Measurements from ENCODE around the gene PTPRCAP. TPM values are rescaled to one million over a fixed set of nuclear protein-coding genes. Genes with fewer than 3 reads are reported as not detected.

PTPRCAP gene
- total RNA-seq, 2 experiments from 2014 or later: 93.5 to 97.4 TPM

DNA sequence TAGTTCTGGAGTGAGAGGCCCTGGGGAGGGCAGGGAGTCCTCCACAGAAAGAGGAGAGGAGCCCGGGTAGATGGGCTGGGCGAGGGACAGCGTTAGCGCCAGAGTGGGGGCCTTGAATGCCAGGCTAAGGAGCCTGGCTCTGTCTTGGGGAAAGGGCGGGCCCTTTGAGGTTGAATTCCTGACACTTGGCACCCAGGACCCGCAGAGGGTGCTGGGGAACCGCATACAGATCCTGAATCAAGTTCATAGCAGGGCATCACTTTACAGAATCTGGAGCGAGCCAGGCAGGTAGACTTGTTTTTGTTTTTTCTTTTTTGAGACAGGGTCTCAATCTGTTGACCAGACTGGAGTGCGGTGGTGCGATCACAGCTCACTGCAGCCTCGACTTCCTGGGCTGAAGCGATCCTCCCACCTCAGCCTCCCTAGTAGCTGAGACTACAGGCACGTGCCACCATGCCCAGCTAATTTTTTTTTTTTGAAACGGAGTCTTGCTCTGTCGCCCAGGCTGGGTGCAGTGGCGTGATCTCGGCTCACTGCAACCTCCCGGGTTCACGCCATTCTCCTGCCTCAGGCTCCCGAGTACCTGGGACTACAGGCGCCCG, 16.0 kb downstream of the PTPRCAP start:
- Mint-ChIP-seq H3K36me3 (no peaks in the 10 kb centered on the region), H3K4me1 (ENCODE audit: low read depth) (peaks cover 34% of the 10 kb centered on the region), H3K9me3 (no peaks in the 10 kb centered on the region), H3K27ac (peak overlapping the region; percentile 46), H3K4me3 (peak overlapping the region; percentile 64), H3K27me3 (no peaks in the 10 kb centered on the region)
- ChIA-PET POLR2A (interaction anchor here (0.6 to 1.9 kb wide), 6 partner anchors 10 to 44 kb away, joined by 3 to 21 read pairs (median 6); partner anchors contain the start of genes CORO1B and TBC1D10C), CTCF (interaction anchor here (1.5 kb wide), 1 partner anchor 21 kb away, joined by 8 read pairs; the partner anchor contains the start of gene PPP1CA)
- intact Hi-C loops (cut with micrococcal nuclease): loop anchor here (2.0 kb wide), 1 partner anchor 19 kb away; no protein-coding TSS in a partner anchor
- no peak for DNase-seq

DNA sequence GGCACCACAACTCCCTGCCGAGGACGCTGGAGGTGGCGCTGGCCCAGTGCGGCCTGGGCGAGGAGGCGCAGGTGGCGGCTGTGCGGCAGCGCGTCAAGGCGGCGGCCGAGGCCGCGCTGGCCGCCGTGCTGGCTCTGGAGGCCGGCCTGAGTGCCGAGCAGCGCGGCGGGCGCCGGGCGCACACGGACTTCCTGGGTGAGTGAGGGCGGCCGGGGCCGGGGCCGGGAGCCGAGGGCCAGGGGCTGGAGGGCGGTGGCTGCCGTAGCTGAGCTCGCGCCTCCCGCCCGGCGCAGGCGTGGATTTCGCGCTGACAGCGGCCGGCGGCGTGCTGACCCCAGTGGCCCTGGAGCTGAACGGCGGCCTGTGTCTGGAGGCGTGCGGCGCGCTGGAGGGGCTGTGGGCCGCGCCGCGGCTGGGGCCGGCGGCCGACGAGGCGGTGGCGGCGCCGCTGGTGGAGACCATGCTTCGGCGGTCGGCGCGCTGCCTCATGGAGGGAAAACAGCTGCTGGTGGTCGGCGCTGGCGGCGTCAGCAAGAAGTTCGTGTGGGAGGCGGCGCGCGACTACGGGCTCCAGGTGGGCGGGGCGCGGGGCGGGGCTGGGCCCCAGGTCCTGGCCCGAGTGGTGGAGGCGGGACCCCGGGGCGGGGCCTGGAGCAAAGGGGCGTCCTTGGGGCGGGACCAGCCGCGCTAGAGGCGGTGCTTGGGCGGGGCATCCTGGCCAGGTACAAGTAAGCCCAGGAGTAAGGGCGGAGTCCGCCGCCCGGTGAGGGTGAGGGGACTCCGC, 16.6 kb downstream of the PTPRCAP start:
- peak; percentile 98 for DNase-seq
- Mint-ChIP-seq H3K36me3 (no peaks in the 10 kb centered on the region), H3K4me3 (peak overlapping the region; percentile 74), H3K27ac (peak overlapping the region; percentile 69), H3K27me3 (no peaks in the 10 kb centered on the region), H3K9me3 (no peaks in the 10 kb centered on the region), H3K4me1 (ENCODE audit: low read depth) (peaks cover 41% of the 10 kb centered on the region)
- CTCF ChIA-PET: interaction anchor here (0.7 to 1.6 kb wide), 4 partner anchors 16 to 64 kb away, joined by 3 to 8 read pairs (median 4); partner anchors contain the start of genes PPP1CA and TBC1D10C
- POLR2A ChIA-PET: interaction anchor here (0.6 to 1.9 kb wide), 11 partner anchors 9 to 48 kb away, joined by 3 to 21 read pairs (median 5); partner anchors contain the start of genes CORO1B, PTPRCAP, TBC1D10C and TMEM134
- intact Hi-C loops (cut with micrococcal nuclease): loop anchor here (1.0 to 2.0 kb wide), 2 partner anchors 7 to 18 kb away; partner anchors contain the start of gene RPS6KB2

DNA sequence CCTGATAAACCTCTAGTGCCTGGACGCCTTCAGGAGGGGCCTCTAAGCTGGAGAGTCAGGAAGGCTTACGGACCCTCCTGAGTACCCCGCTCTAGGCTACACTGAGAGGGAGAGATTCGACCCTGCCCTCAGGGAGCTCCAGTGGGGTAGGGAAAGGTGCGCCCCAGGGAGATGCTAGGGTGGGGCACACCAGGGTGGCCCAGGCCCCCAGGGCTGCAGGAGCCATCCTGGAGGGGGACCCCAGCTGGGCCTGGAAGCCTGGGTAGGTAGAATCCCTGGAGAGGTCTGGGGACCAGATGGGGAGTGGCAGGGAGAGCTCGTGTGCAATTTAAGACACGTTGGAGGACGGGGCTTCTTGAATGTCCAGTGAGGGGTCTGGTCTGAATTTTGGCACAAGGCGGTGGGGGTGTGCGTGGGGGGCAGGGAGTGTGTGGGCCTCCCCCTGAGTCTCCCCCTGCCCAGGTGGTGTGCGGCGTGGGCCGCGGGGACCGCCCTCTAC, 17.3 kb downstream of the PTPRCAP start:
- H3K27me3 Mint-ChIP-seq: no peaks in the 10 kb centered on the region
- no peak for DNase-seq
- H3K9me3 Mint-ChIP-seq: no peaks in the 10 kb centered on the region
- H3K4me3 Mint-ChIP-seq: peak overlapping the region; percentile 74
- H3K4me1 Mint-ChIP-seq (ENCODE audit: low read depth): peaks cover 42% of the 10 kb centered on the region
- H3K36me3 Mint-ChIP-seq: no peaks in the 10 kb centered on the region
- intact Hi-C loops (cut with micrococcal nuclease): loop anchor here (1.0 to 2.0 kb wide), 2 partner anchors 8 to 17 kb away; partner anchors contain the start of gene RPS6KB2
- CTCF ChIA-PET: interaction anchor here (0.7 to 1.6 kb wide), 7 partner anchors 13 to 64 kb away, joined by 3 to 8 read pairs (median 3); partner anchors contain the start of genes PPP1CA and TBC1D10C
- POLR2A ChIA-PET: interaction anchor here (0.6 to 1.9 kb wide), 10 partner anchors 9 to 64 kb away, joined by 3 to 21 read pairs (median 6); partner anchors contain the start of genes CORO1B, PTPRCAP and TMEM134
- H3K27ac Mint-ChIP-seq: peak overlapping the region; percentile 69

DNA sequence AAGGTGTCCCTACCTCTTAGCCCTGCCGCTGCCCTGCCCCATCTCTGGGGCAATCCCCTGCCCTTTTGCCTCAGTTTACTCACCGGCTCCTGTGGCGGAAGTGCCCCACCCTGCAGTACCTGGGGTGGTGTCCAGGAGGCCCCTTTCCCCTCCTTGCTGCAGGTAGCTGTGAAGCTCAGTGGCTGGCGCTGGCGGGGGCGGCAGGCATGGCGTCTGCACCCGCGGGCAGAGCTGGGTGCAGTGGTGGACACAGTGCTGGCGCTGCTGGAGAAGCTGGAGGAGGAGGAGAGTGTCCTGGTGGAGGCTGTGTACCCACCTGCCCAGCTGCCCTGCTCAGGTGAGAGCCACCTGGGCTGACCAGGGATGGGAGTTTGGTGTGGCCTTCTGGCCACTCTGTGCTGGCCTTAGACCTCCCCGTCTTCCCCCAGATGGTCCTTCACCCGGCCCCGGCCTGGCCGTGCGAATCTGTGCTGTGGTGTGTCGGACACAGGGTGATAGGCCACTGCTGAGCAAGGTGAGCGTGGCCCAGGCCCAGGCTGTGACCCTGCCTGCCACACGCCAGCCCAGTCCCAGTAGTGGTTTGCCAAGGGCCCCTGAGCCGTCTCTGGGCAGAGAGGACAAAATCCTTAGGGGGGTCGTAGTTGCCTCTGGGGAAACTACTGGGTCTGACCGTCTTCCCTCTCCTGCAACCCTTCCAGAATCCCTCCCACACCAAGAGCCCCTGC, 18.0 kb downstream of the PTPRCAP start:
- Mint-ChIP-seq H3K4me3 (peak overlapping the region; percentile 74), H3K4me1 (ENCODE audit: low read depth) (peaks cover 43% of the 10 kb centered on the region), H3K27me3 (no peaks in the 10 kb centered on the region), H3K27ac (peak overlapping the region; percentile 51), H3K36me3 (no peaks in the 10 kb centered on the region), H3K9me3 (no peaks in the 10 kb centered on the region)
- intact Hi-C loops (cut with micrococcal nuclease): loop anchor here (1.0 to 2.0 kb wide), 2 partner anchors 9 to 17 kb away; partner anchors contain the start of gene RPS6KB2
- ChIA-PET POLR2A (interaction anchor here (0.8 to 1.9 kb wide), 10 partner anchors 8 to 65 kb away, joined by 3 to 21 read pairs (median 5); partner anchors contain the start of genes PPP1CA, PTPRCAP, RPS6KB2 and TMEM134), CTCF (interaction anchor here (0.9 to 2.3 kb wide), 6 partner anchors 12 to 68 kb away, joined by 3 to 6 read pairs (median 4); no protein-coding TSS in a partner anchor)
- no peak for DNase-seq

DNA sequence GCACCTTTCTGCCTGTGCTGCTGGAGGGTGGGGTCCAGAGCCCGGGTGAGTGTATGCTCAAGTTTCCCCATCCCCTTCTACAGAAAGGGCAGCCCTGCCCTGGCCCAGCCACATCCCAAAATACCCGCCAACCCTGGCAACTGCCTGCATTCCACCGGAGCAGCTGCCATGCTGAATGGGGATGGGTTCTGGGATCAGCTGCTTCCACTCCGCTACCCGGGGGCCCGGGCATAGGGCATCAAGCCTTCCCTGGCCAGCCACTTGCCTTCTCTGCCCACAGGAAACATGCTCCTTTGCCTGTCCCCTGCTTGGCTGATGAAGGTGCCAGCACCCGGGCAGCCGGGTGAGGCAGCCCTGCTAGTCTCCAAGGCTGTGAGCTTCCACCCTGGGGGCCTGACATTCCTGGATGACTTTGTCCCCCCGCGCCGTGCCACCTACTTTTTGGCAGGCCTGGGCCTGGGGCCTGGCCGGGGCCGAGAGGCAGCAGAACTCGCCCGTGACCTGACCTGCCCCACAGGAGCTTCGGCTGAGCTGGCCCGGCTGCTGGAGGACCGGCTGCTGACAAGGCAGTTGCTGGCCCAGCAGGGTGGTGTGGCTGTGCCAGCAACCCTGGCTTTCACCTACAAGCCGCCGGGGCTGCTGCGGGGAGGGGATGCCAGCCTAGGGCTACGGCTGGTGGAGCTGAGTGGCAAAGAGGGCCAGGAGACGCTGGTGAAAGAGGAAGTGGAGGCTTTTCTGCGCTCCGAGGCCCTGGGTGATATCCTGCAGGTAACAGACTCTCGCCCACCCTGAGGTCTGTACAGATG, 18.8 kb downstream of the PTPRCAP start:
- CTCF ChIA-PET: interaction anchor here (1.2 to 2.3 kb wide), 4 partner anchors 11 to 68 kb away, joined by 3 to 7 read pairs (median 5); partner anchors contain the start of gene PPP1CA
- peaks cover 43% of the 10 kb centered on the region for H3K4me1 Mint-ChIP-seq (ENCODE audit: low read depth)
- intact Hi-C loops (cut with micrococcal nuclease): no loop called here
- no peaks in the 10 kb centered on the region for H3K27me3 Mint-ChIP-seq
- peak overlapping the region; percentile 45 for H3K27ac Mint-ChIP-seq
- no peaks in the 10 kb centered on the region for H3K36me3 Mint-ChIP-seq
- POLR2A ChIA-PET: interaction anchor here (0.8 to 1.6 kb wide), 8 partner anchors 10 to 66 kb away, joined by 3 to 11 read pairs (median 4); partner anchors contain the start of genes PPP1CA, RPS6KB2 and TBC1D10C
- no peak for DNase-seq
- H3K9me3 Mint-ChIP-seq: no peaks in the 10 kb centered on the region
- peak overlapping the region; percentile 50 for H3K4me3 Mint-ChIP-seq

DNA sequence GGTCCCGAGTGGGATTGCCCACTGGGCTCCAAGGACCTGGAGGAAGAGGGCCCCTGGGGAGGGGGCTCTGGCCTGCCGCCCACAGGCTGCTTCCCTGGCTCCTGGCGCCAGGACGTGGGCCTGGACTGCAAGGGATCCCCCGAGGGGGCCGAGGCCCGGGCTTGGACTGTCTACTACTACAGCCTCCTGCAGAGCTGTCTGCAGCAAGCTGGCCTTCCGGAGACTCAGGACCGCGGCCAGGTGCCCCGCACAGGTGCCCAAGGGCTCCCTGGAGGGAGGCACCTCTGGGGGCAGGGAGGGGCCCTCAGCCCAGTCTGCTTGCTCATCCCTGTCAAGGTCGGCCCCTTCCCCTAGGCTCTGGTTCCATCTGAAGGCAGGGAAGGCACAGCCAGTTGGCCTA, 20.1 kb downstream of the PTPRCAP start:
- DNase-seq: no peak
- Mint-ChIP-seq H3K9me3 (no peaks in the 10 kb centered on the region), H3K27me3 (no peaks in the 10 kb centered on the region), H3K36me3 (no peaks in the 10 kb centered on the region), H3K4me3 (no peak overlapping the region), H3K27ac (peak overlapping the region; percentile 84), H3K4me1 (ENCODE audit: low read depth) (peaks cover 54% of the 10 kb centered on the region)
- ChIA-PET CTCF (interaction anchor here (1.1 to 2.3 kb wide), 5 partner anchors 12 to 66 kb away, joined by 3 to 6 read pairs (median 3); partner anchors contain the start of genes PPP1CA and RAD9A), POLR2A (interaction anchor here (0.7 to 1.6 kb wide), 3 partner anchors 10 to 20 kb away, joined by 3 to 7 read pairs (median 3); partner anchors contain the start of gene PTPRCAP)
- intact Hi-C loops (cut with micrococcal nuclease): loop anchor here (1.0 kb wide), 1 partner anchor 89 kb away; no protein-coding TSS in a partner anchor

DNA sequence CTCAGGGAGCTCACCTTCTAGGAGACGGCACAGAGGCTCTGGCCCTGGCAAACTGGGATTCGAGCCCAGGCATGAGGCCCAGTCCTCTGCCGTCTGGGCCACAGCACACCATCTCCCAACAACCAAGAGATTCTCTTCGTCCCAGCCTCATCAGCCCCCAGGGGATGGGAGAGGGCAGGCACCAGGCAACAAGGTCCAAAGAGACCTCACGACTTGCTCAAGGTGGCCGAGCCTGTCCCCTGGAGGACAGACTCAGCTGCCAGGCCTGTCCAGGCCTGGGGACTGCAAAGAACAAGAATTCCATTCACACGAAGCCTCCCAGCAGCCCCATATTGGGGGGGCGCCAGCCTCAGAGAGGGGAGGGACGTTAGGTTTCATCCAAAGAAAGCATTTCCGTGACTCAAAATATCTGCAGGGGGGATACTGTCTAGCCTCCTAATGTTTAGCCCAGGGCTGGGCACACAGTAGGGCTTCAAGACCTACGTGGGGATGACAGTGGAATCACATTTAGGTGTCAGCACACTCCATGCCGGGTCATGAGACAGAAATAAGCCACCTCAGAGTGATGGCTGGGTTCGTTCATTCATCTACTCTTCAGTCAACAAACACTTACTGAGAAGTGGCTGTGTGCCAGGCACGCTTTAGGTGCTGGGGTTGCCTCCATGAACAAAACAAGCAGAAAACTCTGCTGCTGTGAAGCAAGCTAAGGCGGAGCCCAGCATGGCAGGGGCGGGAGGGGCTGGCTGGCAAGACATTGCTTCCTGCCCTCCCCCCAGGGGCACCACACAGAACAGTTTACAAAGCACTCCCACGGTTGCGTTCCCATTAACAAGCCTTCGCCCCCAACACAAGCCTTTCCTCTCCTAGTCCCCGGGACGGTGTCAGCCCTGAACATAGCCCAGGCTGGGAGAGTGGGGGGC, 20.8 kb downstream of the PTPRCAP start:
- H3K9me3 Mint-ChIP-seq: no peaks in the 10 kb centered on the region
- no peaks in the 10 kb centered on the region for H3K27me3 Mint-ChIP-seq
- ChIA-PET POLR2A (interaction anchor here (0.7 to 1.9 kb wide), 3 partner anchors 12 to 20 kb away, joined by 3 to 8 read pairs (median 3); partner anchors contain the start of gene PTPRCAP), CTCF (interaction anchor here (1.1 to 1.2 kb wide), 3 partner anchors 15 to 25 kb away, joined by 3 to 7 read pairs (median 3); partner anchors contain the start of genes PPP1CA and RAD9A)
- peak; percentile 76 for DNase-seq
- H3K27ac Mint-ChIP-seq: peak overlapping the region; percentile 84
- peak overlapping the region; percentile 58 for H3K4me3 Mint-ChIP-seq
- intact Hi-C loops (cut with micrococcal nuclease): loop anchor here (1.0 kb wide), 1 partner anchor 90 kb away; no protein-coding TSS in a partner anchor
- H3K36me3 Mint-ChIP-seq: no peaks in the 10 kb centered on the region
- H3K4me1 Mint-ChIP-seq (ENCODE audit: low read depth): peaks cover 62% of the 10 kb centered on the region

DNA sequence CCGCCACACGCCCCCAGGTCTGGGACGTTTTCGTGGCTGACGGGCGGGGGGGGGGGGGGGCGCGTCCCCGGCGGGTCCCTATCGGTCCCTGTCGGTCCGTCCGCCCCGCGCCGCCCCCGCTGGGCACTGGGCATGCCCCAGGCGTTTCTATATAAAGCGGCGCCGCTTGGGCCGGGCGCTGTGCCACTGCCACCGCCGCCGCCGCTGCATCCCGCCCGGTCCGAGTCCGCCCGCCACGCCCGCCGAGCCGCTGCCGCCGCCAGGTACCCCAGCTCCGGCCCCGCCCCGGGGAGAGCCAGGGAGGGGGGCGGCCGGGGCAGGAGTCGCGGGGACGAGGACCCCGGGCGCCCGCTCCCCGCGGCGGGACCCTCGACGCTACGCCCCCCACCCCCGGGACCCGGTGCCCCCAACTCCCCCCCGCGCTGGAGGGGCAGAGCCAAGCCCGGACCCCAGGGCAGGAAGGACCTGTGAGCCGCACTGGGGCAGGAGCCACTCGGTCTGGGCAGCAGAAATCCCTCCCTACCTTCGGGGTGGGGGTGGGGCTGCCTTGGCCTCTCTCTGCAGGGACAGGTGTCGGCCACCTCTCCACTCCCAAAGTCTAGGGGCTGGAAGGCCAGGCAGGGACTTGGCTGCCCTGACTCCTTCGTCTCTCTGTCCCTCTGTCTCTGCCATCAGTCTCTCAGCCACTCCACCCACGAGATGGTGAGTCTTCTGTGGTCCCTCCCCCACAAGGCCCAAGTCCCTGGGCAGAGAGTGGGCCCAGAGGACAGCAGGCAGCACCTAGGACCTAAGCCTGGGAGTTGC, 21.8 kb downstream of the PTPRCAP start, which contains the start of gene CARNS1:
Gene CARNS1, plus strand, starts transcription at position 178 of the 804 bp plus-strand sequence. Its CDS starts 522 bp downstream, at position 700.
- Mint-ChIP-seq H3K4me3 (peak within 1 kb of the TSS; percentile 66), H3K36me3 (no peaks in the 10 kb centered on the region), H3K27me3 (no peaks in the 10 kb centered on the region), H3K9me3 (no peaks in the 10 kb centered on the region), H3K27ac (peak within 1 kb of the TSS; percentile 84), H3K4me1 (ENCODE audit: low read depth) (peaks cover 67% of the 10 kb centered on the region)
- no peak for DNase-seq
- POLR2A ChIA-PET: interaction anchor here (0.9 to 1.9 kb wide), 2 partner anchors 11 to 24 kb away, joined by 3 to 8 read pairs; partner anchors contain the start of gene RAD9A
- CTCF ChIA-PET: interaction anchor here (0.6 to 1.2 kb wide), 2 partner anchors 12 to 14 kb away, joined by 3 to 7 read pairs; partner anchors contain the start of genes PPP1CA and TBC1D10C
- intact Hi-C loops (cut with micrococcal nuclease): no loop called here

All from activated CD4-positive, alpha-beta memory T cell treated with anti-CD3 and anti-CD28 coated beads for 36 hours (primary cell).